Measurements from ENCODE around the gene LRP10.
A peak's percentile ranks its signal among the peaks of the same experiment; 100 is the strongest.
"Not testable (repeated sequence)": the region's sequence is repeated elsewhere in the genome, so short reads cannot be mapped to it uniquely, and the experiment has no call there.

LRP10 gene

GRCh38 chr14:22843123-22843925, 28.2 kb upstream of the LRP10 start:
- no peak for DNase-seq (ENCODE audit: low read depth in 2 of 2, low spot score in 1 of 2)

DNA sequence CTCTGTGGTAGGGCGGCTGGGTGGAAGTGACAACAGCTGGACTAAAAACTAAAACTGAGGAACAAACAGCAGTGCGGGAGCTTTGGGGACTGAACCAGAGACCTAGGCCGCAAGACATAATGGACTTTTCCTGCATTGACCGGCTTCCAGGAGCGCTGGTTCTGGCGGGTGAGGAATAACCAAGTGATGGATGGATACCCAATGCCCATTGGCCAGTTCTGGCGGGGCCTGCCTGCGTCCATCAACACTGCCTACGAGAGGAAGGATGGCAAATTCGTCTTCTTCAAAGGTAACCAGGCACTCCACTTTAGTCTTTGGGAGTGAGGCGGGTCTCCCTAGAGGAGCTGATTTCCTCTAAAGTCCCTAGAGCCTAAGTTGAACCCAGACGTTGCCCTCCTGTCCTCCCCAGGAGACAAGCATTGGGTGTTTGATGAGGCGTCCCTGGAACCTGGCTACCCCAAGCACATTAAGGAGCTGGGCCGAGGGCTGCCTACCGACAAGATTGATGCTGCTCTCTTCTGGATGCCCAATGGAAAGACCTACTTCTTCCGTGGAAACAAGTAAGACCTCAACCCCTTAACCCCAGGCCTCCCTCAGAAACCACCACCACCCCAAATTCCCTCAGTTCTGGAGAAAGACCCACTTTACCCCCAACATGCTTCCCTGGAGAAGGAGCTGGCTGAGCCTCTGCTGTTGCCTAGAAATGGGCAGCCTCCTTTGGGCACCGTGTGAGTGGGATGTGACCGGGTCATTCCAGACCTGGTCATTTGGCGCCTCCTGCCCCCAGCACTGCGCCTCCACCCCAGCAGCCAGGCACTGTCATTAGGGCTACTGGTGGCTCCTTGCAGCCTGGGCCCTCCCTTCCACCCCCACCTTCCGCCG, 27.1 kb upstream of the LRP10 start:
- DNase-seq (ENCODE audit: low read depth in 2 of 2, low spot score in 1 of 2), result no peak

DNA sequence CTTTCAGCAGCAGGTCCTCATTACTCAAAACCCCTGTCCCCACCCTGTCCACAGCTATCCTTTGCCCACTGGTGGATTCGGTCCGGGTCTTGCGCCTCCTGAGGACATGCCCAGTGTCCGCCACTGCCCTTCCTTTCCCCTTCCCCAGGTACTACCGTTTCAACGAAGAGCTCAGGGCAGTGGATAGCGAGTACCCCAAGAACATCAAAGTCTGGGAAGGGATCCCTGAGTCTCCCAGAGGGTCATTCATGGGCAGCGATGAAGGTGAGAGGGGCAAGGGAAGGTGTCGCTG, 26.5 kb upstream of the LRP10 start:
- no peak for DNase-seq (ENCODE audit: low read depth in 2 of 2, low spot score in 1 of 2)

DNA sequence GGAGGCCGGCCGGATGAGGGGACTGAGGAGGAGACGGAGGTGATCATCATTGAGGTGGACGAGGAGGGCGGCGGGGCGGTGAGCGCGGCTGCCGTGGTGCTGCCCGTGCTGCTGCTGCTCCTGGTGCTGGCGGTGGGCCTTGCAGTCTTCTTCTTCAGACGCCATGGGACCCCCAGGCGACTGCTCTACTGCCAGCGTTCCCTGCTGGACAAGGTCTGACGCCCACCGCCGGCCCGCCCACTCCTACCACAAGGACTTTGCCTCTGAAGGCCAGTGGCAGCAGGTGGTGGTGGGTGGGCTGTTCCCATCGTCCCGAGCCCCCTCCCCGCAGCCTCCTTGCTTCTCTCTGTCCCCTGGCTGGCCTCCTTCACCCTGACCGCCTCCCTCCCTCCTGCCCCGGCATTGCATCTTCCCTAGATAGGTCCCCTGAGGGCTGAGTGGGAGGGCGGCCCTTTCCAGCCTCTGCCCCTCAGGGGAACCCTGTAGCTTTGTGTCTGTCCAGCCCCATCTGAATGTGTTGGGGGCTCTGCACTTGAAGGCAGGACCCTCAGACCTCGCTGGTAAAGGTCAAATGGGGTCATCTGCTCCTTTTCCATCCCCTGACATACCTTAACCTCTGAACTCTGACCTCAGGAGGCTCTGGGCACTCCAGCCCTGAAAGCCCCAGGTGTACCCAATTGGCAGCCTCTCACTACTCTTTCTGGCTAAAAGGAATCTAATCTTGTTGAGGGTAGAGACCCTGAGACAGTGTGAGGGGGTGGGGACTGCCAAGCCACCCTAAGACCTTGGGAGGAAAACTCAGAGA, 25.5 kb upstream of the LRP10 start:
- no peak for DNase-seq (ENCODE audit: low read depth in 2 of 2, low spot score in 1 of 2)

DNA sequence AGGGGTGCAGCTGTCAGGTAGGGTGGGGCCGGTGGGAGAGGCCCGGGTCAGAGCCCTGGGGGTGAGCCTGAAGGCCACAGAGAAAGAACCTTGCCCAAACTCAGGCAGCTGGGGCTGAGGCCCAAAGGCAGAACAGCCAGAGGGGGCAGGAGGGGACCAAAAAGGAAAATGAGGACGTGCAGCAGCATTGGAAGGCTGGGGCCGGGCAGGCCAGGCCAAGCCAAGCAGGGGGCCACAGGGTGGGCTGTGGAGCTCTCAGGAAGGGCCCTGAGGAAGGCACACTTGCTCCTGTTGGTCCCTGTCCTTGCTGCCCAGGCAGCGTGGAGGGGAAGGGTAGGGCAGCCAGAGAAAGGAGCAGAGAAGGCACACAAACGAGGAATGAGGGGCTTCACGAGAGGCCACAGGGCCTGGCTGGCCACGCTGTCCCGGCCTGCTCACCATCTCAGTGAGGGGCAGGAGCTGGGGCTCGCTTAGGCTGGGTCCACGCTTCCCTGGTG, 24.7 kb upstream of the LRP10 start:
- DNase-seq (ENCODE audit: low read depth in 2 of 2, low spot score in 1 of 2), result no peak

- DNase-seq (ENCODE audit: low read depth in 2 of 2, low spot score in 1 of 2), result no peak
These were observed 23.7 kb upstream of the LRP10 start for GRCh38 chr14:22847661-22848341.

- no peak for DNase-seq (ENCODE audit: low read depth in 2 of 2, low spot score in 1 of 2)
These were observed 23.0 kb upstream of the LRP10 start for GRCh38 chr14:22848351-22849164.

DNA sequence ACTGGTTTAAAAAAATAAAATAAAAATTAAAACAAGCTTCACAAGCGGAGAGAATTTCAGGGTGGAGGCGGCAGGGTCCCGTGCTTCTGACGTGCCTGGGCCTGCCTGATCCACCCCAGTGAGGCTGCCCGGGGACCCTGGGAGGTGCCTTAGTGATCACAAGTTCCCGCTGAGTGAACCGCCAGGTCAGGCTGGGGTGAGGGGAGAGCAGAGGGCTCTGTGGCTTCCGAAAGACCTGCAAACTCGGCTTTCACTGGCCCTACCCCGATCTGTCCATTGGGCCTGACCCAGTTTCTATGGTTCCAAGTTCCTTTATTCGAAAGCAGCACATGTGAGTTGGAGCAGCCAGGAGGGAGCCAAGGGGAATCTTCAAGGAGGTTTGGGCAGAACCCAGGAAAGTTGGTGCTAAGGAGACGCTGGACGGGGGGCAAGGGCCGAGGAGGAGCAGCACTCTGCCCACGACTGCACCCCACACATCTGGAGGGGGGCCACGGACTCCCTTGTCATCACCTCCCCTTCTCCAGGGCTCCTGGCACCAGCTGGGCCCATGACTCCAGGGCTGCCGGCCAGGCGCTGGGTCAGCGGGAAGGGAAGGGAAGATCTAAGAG, 22.2 kb upstream of the LRP10 start:
- no peak for DNase-seq (ENCODE audit: low read depth in 2 of 2, low spot score in 1 of 2)

DNA sequence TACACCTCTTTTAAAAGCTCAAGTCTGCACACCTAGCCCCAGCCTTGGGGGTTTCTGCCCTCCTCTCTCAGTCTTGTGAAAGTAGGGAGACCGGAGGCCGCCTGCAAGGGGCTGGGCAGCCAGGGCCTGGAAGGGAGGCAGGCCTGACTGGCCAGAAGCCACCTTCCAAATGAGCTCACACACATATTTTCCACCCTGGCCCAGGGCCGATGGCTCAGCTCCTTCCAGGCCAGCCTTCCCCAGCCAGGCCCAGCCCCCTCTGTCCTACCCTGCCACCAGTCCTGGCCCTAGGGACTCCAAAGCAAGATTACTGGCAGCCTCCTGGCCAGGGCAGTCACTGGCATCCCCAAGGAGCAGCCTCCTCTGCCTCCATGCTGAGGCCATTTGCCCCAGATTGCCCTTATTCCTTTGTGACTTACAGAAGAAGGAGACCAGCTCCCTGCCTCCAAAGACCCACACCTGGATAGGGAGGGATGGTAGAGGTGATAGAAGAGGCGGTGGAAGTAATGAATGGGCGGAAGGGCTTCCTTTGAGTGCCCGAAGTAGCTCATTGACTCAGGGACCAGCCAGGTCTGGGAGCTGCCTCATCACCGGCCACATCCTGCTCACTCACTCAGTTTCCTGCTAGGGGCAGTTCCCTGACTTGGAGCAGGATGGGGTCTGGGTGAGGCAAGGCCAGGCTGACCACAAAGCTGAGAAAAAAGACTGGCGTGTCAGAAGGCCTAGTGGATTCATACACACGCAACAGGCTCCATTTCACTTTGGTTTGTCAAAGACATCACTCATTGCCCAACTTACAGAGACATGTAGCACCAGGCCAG, 20.4 kb upstream of the LRP10 start:
- no peak for DNase-seq (ENCODE audit: low read depth in 2 of 2, low spot score in 1 of 2)

- not testable (repeated sequence) for DNase-seq (ENCODE audit: low read depth in 2 of 2, low spot score in 1 of 2)
These were observed 19.4 kb upstream of the LRP10 start for GRCh38 chr14:22852178-22852577.

- no peak for DNase-seq (ENCODE audit: low read depth in 2 of 2, low spot score in 1 of 2)
These were observed 19.0 kb upstream of the LRP10 start for GRCh38 chr14:22852599-22852939.

DNA sequence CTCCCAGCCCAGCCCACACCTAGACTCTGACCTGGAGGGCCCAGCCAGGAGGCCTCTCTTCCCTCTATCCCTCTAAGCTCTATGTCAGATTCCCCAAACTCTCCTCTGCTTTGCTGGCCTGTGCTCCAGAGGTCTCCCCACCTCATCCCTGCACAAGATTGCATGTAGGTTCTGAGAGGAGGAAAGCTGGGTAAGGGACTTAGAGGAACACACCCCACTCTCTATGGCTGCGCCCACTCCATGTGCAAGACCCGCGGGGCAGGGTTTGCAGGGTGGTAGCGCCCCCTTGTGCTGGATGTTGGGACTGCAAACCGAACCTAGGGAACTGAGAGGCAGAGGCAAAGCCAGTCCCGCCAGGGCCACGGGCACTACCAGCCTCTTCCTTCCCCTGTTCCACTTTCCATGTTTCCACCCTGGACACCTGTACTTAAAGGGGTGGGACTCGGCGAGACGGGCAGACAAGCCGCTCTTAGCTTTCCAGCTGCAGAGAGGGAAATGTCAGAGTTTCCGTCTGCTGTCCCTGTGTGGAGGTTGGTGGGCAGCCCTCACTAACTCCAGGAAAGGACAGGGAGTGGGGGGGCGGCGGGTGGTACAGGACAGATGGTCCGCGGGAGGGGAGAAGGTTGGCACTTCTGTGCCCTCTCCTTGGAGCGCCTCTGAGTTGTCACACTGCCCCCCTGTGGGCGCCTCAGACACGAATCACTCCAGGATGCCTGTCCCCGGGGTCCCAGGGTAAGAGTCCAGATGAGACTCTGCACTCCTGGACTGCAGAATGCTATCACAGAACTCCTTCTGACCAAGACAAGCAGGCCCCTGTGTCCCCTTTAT, 18.4 kb upstream of the LRP10 start:
- DNase-seq (ENCODE audit: low read depth in 2 of 2, low spot score in 1 of 2), result peak; percentile 79 to 98

DNA sequence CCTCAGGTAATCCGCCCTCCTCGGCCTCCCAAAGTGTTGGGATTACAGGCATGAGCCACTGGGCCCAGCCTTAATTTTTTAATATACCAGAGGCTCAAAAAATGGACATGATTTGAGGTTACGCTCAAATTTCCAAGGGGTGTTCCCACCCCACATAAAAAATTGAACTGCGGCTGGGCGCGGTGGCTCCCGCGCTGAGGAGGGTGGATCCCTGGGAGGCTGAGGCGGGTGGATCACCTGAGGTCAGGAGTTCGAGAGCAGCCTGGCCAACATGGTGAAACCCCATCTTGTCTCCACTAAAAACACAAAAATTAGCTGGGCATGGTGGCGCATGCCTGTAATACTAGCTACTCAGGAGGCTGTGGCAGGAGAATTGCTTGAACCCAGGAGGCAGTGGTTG, 17.2 kb upstream of the LRP10 start:
- DNase-seq (ENCODE audit: low read depth in 2 of 2, low spot score in 1 of 2), result not testable (repeated sequence)

- no peak for DNase-seq (ENCODE audit: low read depth in 2 of 2, low spot score in 1 of 2)
These were observed 16.4 kb upstream of the LRP10 start for GRCh38 chr14:22854963-22855724.

DNA sequence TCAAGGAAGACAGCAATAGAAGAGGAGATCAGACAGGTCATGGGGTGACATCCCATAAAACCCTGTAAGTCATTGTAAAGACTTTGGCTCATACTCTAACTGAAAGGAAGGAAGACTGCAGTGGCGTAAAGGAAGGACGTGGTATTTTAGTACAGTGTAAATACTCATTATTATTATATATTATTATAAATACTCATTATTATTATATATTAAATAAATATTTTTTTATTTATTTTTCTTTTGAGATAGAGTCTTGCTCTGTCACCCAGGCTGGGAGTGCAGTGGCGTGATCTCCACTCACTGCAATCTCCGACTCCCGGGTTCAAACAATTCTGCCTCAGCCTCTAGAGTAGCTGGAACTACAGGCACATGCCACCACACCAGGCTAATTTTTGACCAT, 15.1 kb upstream of the LRP10 start:
- no peak for DNase-seq (ENCODE audit: low read depth in 2 of 2, low spot score in 1 of 2)

DNA sequence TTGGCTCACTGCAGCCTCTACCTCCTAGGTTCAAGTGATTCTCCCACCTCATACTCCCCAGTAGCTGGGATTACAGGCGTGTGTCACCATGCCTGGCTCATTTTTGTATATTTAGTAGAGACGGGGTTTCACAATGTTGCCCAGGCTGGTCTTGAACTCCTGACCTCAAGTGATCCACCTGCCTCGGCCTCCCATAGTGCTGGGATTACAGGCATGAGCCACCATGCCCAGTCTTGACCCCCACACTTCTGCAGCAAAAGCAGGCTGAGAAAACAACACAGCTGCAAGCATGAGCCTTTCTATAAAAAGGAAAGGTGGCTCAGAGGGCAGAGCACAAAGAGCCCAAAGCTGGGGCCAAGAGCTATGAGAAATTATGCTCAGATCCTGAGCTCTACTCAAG, 11.2 kb upstream of the LRP10 start:
- DNase-seq (ENCODE audit: low read depth in 2 of 2, low spot score in 1 of 2), result not testable (repeated sequence)

- DNase-seq (ENCODE audit: low read depth in 2 of 2, low spot score in 1 of 2), result no peak
These were observed 9.9 kb upstream of the LRP10 start for GRCh38 chr14:22861651-22862050.

All from stimulated activated CD8-positive, alpha-beta memory T cell treated with anti-CD3 and anti-CD28 coated beads, Interleukin-4, amount 100 ng/mL, for 4 hours (primary cell).